Frontal cortex (tissue), 4 donors: ENCODE data around the gene PLSCR3. TPM values are rescaled to one million over a fixed set of nuclear protein-coding genes. Genes with fewer than 3 reads are reported as not detected.
"Not testable (repeated sequence)": the region's sequence is repeated elsewhere in the genome, so short reads cannot be mapped to it uniquely, and the experiment has no call there.

ENCODE experiments used
- DNase-seq, 2 donors: peaks; one replicate each; pipeline ENCODE4 v3.0.0; 2012; ENCODE audit warnings: low spot score in 2 of 2
- FAIRE-seq: peaks from 2 replicates; lab custom pipeline; 2012; peaks lifted over from hg19 to GRCh38; lab: Jason Lieb, UNC
- total RNA-seq: library from RNA; depleted of rRNA; stranded (reverse); fragments of >200 nt; gene quantifications from one replicate; pipeline ENCODE4 v1.2.3, GENCODE V29; 2014
- donor health status: control.
- donor health status: control.
- donor health status: control.

The PLSCR3 gene
- total RNA-seq, 1 donor from 2014 or later: 10.6 TPM

DNA sequence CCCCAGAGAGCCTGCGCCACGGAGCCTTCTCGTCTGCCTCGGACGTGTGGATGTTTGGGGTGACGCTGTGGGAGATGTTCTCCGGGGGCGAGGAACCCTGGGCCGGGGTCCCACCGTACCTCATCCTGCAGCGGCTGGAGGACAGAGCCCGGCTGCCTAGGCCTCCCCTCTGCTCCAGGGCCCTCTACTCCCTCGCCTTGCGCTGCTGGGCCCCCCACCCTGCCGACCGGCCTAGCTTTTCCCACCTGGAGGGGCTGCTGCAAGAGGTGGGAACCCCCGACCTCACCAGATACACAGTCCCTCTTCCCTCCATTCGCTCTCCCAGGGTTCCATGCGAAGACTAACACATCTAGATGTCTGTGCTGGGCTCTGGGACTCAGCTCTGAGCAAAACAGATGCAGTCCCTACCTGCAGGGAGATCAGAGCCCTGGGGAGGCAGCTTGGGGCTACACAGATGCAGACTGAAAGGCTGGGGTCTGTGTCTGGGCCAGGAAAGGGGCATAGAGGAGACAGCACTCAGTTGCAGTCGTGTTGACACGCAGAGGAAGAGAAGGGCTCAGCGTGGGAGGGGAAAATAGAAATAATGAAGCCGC lies 9.7 kb downstream of the PLSCR3 start:
- DNase-seq (peak in 1 of 2 donors; percentile 25), FAIRE-seq (no peak)

DNA sequence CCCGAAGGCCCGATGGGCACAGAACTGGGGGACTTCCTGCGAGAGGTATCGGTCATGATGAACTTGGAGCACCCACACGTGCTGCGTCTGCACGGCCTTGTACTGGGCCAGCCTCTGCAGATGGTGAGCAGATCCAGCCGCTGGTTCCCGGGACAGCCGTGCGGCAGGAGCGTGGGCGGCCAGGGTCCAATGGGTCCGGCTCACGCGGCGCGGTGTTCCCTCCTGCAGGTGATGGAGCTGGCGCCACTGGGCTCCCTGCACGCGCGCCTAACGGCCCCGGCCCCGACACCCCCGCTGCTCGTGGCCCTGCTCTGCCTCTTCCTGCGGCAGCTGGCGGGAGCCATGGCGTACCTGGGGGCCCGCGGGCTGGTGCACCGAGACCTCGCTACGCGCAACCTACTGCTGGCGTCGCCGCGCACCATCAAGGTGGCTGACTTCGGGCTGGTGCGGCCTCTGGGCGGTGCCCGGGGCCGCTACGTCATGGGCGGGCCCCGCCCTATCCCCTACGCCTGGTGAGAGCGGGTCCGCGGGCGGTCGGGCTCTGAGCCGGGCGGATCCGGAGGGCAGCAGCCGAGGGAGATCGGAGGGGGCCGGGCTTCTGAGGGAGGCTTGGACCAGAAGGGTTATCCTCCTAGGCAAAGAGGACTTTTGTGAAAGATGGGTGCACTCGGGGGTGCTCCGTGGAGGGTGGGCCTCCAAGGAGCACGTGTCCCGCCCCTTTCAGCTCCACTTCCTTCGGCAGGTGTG lies 10.4 kb downstream of the PLSCR3 start:
- DNase-seq (peak; percentile 74 to 82), FAIRE-seq (no peak)

DNA sequence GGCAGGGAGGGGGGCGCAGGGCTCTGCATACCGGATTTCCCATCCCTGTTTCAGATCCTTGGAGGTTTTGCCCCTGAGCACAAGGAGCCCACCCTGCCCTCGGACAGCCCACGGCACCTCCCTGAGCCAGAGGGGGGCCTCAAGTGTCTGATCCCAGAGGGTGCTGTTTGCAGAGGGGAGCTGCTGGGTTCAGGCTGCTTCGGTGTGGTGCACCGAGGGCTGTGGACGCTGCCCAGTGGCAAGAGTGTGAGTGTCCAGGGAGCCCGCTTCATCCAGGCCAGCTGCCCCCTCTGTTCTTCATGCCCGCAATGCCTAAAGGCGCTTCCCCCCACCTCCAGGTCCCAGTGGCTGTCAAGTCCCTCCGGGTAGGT lies 11.0 kb downstream of the PLSCR3 start:
- FAIRE-seq (no peak), DNase-seq (peak in 1 of 2 donors; percentile 47)

DNA sequence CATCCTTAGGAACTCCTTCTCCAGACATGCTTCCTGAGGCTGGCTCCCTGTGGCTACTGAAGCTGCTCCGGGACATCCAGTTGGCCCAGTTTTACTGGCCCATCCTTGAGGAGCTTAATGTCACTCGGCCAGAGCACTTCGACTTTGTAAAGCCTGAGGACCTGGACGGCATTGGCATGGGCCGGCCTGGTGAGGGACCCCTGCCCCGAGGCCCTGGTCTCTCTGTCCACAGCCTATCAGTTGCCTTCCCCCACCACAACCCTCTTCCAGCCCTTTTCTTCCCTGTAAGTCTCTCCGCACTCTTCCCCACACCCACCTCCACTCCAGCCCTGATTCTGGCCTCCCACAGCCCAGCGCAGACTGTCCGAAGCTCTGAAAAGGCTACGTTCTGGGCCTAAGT lies 11.4 kb downstream of the PLSCR3 start:
- no peak for FAIRE-seq
- no peak for DNase-seq

DNA sequence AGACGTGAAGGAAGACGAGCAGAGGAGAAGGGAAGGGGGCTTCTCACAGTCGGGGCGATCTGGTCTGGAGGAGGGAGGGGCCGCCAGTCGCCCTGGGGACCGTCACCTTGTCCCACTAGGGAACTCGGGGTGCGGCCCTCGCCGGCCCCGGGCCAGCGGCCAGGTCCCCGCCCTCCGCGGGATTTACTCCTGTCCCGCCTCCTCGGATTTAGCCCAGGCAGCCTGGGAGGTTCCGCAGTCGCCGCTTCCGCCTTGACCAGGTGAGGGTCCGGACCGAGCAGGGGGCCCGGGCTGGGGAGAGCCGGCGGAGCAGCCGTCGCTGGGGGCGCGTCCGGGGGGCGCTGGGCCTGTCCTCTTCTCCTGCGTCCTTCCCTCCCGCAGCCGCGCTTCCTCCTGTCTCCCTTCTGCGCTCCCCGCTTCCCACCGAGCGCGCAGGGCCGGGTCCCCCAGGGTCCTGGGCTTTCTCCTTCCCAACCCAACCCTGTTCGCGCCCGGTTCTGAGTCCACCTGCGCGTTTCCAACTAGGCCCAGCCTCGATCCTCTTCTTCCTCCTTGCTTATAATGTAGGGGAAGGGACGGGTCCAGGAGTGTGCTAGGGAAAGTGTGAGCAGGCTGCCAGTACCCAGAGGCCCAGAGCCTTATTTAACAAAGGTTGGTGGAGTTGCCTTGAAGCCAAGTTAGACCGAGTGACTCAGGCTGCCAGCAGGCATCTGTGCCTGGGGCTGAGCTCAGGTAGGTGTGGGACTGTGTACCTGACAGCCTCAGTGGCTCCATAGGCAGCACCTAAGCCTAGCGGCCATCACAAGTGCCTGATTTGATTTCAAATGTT lies 13.3 kb downstream of the PLSCR3 start, which contains the start of gene TNK1:
TSS of gene TNK1 (plus strand) at position 235 of the 829 bp plus-strand sequence. CDS start 1,838 bp downstream, outside the sequence.
- DNase-seq (peak in 1 of 2 donors; percentile 30), FAIRE-seq (no peak)

DNA sequence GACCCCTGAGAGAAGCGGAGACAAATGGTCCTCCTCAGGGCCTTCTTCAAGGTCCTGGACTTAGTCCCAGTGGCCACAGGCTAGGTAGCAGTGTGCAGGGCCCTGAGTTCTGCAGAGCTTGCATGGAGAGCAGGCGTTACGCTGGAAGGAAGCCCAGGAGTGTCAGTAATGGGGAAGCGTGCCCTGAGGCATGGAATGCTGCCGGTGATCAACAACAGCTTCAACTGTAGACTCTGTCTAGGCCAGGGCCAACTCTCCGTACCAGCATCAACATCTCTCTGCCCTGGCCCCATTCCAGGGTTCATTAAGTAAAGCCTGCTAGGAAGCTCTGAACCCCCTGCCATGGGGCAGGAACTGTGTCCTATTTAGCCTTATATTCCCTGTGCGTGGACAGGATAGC lies 14.0 kb downstream of the PLSCR3 start:
- DNase-seq (peak in 1 of 2 donors; percentile 41), FAIRE-seq (no peak)

DNA sequence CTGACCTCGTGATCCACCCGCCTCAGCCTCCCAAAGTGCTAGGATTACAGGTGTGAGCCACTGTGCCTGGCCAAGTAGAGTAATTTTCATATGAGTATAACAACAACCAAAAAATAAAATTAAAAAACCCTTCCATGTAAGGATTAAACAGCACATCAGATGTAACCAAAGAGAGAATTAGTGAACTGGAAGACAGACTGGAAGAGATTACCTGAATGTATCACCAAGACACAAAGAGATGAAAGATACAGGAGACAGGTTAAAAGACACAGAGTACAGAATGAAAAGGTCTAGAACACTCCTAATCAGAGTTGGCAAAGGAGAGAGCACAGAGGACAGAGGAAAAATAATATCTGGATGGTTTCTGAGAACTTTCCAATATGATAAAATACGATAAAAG lies 15.2 kb downstream of the PLSCR3 start:
- DNase-seq: no peak
- no peak for FAIRE-seq

DNA sequence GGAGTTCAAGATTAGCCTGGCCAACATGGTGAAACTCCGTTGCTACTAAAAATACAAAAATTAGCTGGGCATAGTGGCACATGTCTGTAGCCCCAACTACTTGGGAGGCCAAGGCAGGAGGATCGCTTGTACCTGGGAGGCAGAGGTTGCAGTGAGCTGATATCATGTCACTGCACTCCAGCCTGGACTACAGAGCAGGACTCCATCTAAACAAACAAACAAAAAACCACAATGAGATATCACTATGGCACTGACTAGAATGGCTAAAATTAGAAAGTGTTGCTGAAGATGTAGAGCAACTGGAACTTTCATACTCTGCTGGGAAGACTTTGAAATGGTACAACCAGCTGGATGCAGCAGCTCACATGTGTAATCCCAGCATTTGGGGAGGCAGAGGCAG lies 20.0 kb downstream of the PLSCR3 start:
- FAIRE-seq: no peak
- no peak for DNase-seq

DNA sequence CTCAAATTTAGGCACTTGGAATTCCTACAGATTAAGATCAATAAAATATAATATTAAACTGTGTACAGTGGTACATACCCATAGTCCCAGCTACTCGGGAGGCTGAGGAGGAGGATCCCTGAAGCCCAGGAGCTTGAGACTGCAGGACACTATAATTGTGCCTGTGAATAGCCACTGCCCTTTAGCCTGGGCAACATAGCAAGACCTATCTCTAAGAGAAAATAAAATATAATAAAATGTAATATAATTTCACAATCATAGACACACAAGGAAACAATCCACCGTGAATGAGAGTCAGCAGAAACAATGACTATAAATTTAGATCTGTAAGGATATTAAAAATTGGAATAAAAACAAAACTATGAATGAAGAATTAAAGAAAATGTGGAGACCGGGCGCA lies 23.5 kb downstream of the PLSCR3 start:
- FAIRE-seq: no peak
- no peak for DNase-seq

DNA sequence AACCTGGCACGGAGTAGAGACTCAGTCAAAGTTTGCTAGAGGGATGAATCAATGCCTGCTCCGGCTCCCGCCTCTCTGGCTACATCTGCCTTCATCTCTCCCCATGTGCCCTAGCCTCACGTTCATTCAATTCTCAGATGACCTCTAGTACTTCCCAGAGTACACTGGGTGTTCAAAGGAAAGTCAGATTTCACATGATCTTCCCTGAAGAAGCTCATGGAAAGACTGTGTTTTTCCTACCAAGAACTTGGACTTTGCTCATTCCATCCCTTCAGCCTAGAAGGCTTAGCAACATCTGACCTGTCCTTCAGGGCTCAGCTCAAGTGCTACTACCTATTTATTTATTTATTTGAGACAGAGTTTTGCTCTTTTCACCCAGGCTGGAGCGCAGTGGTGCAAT lies 24.5 kb downstream of the PLSCR3 start:
- no peak for FAIRE-seq

DNA sequence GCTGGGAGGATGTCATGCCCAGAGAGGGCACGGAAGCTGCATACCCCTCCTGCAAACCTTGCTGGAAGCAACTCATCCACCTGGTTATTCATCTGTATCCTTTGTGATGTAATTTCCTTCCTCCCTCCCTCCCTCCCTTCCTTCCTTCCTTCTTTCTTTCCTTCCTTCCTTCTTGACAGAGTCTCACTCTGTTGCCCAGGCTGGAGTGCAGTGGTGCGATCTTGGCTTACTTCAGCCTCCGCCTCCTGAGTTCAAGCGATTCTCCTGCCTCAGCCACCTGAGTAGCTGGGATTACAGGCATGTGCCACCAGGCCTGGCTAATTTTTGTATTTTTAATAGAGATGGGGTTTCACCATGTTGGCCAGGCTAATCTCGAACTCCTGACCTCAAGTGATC lies 25.7 kb downstream of the PLSCR3 start:
- FAIRE-seq, DNase-seq: not testable (repeated sequence)

More for the DNA sequence above, 24.5 kb downstream of the PLSCR3 start:
- no peak for DNase-seq

DNA sequence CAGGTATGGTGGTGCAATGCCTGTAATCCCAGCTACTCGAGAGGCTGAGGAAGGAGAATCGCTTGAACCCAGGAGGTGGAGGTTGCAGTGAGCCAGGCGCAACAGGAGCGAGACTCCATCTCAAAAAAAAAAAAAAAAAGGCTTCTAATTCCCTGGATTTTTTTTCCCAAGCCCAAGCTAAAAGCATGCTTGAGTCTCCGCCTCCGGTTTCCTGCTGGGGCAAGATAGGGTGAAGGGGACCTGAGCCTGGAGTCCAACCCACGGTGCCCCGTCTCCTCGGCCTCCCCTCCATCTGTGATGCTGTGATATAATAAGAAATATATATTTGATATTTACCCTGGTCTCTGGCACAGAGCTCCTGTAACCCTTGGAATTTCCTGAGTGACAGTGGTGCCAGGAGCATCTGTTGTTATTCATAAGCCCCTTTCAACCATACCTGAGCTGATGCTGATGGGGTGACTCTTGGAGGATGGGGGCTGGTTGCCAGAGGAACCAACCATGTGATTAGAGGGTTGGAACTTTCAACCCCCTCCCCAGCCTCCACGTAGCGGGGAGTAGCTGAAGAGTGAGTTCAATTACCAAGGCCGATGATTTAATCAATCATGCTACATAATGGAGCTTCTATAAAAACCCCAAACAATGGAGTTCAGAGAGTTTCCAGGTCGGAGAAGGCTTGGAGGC lies 26.3 kb downstream of the PLSCR3 start:
- no peak for FAIRE-seq
- DNase-seq: no peak

DNA sequence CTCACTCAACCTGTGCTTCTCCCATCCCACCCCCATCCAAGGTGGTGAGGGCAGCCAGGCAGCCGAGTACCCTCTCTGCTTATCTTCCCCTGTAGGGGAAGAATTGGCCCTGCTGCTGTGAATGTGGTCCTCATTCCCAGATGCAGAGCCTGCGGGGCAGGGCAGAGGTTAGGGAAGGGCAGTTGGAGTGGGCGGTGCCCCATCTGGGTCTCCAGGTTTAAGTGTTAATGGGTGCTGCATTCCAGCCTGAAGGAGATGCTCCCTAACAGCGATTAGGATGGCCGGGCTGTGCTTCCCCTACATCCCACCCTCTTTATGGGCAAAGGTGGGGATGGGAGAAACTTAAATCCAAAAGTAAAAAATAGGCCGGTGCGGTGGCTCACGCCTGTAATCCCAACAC lies 27.2 kb downstream of the PLSCR3 start:
- no peak for DNase-seq
- FAIRE-seq: no peak

DNA sequence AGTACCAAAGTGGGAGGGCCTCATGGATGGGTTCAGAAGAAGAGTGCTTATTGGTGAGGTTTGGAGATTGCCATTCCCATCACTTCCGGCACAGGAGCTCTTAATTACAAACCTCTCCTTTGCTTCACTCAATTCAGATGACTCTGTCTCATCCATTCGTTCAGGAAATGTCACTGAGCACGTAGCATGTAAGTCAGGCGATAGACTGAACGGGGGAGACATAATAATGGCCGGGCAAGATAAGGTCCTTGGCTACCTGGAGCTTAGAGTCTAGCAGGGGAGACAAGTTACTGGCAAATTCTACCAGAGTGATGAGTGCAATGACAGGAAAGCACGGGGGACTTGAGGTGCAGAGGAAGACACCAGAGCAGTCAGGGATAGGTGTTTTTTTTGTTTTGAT lies 28.4 kb downstream of the PLSCR3 start:
- FAIRE-seq, DNase-seq: not testable (repeated sequence)

DNA sequence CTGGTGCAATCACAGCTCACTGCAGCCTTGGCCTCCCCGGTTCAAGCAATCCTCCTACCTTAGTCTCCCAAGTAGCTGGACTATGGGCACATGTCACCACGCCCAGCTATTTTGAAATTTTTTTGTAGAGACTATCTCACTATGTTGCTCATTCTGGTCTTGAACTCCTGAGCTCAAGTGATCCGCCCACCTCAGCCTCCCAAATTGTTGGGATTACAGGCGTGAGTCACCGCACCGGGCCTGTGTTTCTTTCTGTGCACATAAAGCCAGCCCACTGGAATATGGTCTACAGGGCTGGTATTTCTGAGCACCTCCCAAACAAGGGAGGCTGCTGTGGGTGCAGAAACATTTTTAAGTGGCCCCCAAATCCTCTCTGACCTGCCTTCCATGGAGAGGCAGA lies 31.0 kb downstream of the PLSCR3 start:
- FAIRE-seq: no peak

DNA sequence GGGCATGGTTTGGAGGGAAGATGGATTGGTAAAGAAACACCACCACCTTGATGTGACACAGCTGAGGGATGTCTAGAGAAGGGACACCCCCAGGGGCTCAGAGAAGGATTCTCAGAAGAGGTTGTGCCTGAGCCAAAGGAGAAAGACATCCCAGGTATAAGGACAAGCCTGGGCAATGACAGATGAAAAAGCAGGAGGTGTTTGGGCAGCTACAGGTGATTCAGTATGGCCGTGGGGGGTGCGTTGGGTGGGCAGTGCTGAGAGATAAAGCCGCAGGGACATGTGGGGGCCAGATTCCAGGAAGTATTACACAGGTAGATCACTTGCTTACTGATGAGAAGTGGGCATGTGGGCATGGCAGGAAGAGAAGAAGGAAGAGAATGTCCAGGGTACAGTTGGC lies 32.4 kb downstream of the PLSCR3 start:
- FAIRE-seq (no peak), DNase-seq (no peak)

More for the DNA sequence above, 31.0 kb downstream of the PLSCR3 start:
- DNase-seq: no peak

DNA sequence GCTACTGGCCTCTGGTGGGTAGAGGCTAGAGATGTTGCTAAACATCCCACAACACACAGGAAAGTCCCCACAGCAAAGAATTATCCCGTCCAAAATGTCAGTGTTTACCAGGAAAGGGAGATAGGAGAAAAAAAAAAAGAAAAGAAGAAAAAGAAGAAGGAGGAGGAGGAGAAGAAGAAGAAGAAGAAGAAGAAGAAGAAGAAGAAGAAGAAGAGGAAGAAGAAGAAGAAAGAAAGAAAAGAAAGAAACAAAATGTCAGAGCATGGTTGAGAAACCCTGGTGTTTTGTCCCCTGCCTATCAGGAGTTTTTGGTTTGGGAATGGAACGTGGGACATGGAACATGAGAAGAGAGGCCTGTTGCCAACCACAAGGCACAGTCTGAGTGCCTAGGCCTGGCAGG lies 36.9 kb downstream of the PLSCR3 start:
- no peak for FAIRE-seq
- DNase-seq: no peak

DNA sequence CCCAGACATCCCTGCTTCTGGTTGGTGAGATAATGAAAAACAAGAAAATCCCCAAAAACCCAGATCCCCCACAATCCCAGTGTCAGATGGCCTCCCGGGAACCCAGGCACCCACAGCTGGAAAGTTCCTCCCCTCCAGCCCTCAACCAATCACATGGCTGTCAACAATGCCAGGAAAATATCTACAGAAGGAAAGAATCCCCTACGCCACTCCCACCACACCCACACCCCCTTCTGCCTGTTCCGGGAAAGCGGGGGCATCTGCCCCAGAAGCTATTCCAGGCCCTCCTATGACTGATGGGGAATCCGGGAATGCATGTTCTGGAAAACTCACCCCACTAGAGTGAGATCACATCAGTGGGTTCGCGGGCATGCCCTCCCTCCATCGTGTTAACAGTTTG lies 37.6 kb downstream of the PLSCR3 start:
- no peak for DNase-seq

DNA sequence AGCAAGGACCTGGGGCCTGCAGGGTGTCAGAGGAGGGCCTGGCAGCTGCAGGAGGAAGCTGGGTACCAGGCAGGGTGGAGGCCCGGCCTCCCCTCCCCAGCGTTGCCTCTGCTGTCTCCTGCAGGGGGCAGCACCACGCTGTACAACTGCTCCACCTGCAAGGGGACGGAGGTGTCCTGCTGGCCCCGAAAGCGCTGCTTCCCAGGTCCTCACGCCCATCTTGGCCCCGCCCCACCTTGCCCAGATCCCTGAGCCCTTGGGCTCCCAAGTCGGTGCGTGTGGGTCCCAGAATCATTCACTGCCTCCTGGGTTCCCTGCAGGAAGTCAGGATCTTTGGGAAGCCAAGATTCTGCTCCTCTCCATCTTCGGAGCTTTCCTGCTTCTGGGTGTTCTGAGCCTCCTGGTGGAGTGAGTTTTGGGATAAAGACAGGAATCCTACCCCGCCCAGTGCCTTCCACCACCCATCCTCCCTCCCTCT lies 38.2 kb downstream of the PLSCR3 start:
- DNase-seq (peak; percentile 59 to 67), FAIRE-seq (no peak)

More for the DNA sequence above, 37.6 kb downstream of the PLSCR3 start:
- no peak for FAIRE-seq

DNA sequence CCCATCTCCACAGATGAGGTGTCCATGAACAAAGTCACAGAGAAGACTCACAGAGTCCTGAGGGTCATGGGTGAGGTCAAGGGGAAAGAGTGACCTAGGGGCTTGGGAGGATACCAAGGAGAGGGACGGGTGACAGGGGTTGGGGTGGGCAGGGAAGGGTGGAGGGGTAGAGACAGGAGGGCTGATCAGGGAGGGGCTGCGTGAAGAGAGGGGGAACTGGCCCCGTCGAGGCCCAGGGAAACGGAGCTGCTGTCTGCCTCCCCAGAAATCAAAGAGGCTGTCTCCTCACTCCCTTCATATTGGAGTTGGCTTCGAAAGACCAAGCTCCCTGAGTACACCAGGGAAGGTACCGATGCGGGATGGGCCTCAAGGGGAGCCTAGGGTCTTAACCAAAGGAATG lies 38.8 kb downstream of the PLSCR3 start:
- DNase-seq (no peak), FAIRE-seq (no peak)
